ENCODE data around the gene TBX20. TPM values are rescaled to one million over a fixed set of nuclear protein-coding genes. Genes with fewer than 3 reads are reported as not detected.
"Not testable (repeated sequence)": the region's sequence is repeated elsewhere in the genome, so short reads cannot be mapped to it uniquely, and the experiment has no call there.

Gene TBX20
- total and polyA plus RNA-seq, 9 of the 15 experiments (the other 6 are each of a cell fraction or from before 2014, with no cell fraction given), result not detected

- ATAC-seq; in situ Hi-C loops (cut with MboI); H3K9me3 ChIP-seq (replicated peaks; ENCODE audit: control insufficient read depth, insufficient read depth, low read depth, low read length); H3K4me2 ChIP-seq (ENCODE audit: insufficient read depth, low read length); H3K27ac ChIP-seq (ENCODE audit: extremely low read depth, low read depth, low read length); BruUV-seq (replicated peaks); H4K20me1 ChIP-seq (replicated peaks; ENCODE audit: control insufficient read depth, insufficient read depth, low read length); FAIRE-seq; DNase-seq (ENCODE audit: extremely low read depth in 1 of 4, low spot score in 3 of 4); H3K79me2 ChIP-seq (ENCODE audit: control insufficient read depth, insufficient read depth, low read length); intact Hi-C loops (cut with micrococcal nuclease); CTCF ChIA-PET (ENCODE audit: low intra/inter-chr PET ratio); H3K4me1 ChIP-seq (replicated peaks in 1 of 2; ENCODE audit: control insufficient read depth in 2 of 2, insufficient read depth in 2 of 2, low read length in 2 of 2); H3K9ac ChIP-seq (ENCODE audit: insufficient read depth in 1 of 2, low read depth in 2 of 2, low read length in 2 of 2); H3K27me3 ChIP-seq (ENCODE audit: control insufficient read depth in 2 of 2, insufficient read depth in 2 of 2, low read length in 2 of 2); H3K36me3 ChIP-seq (ENCODE audit: control insufficient read depth, insufficient read depth, low read length); H3K9me1 ChIP-seq (ENCODE audit: control insufficient read depth, insufficient read depth, low read length); POLR2A ChIA-PET; H3K4me3 ChIP-seq; H2AFZ ChIP-seq (ENCODE audit: low read depth, low read length): not testable (repeated sequence)
- 0% methylated on average over 4 of the region's 4 CpGs for WGBS (ENCODE audit: insufficient coverage, low coverage, missing lambda C conversion rate)
Measured at GRCh38 chr7:35172131-35172530, 81.8 kb downstream of the TBX20 start.

- POLR2A ChIA-PET; H3K9ac ChIP-seq (ENCODE audit: insufficient read depth in 1 of 2, low read depth in 2 of 2, low read length in 2 of 2); H4K20me1 ChIP-seq (replicated peaks; ENCODE audit: control insufficient read depth, insufficient read depth, low read length); H3K27ac ChIP-seq (ENCODE audit: extremely low read depth, low read depth, low read length); in situ Hi-C loops (cut with MboI); BruUV-seq (replicated peaks); H3K79me2 ChIP-seq (ENCODE audit: control insufficient read depth, insufficient read depth, low read length); intact Hi-C loops (cut with micrococcal nuclease); ATAC-seq; H3K4me2 ChIP-seq (ENCODE audit: insufficient read depth, low read length); H2AFZ ChIP-seq (ENCODE audit: low read depth, low read length); H3K9me1 ChIP-seq (ENCODE audit: control insufficient read depth, insufficient read depth, low read length); CTCF ChIA-PET (ENCODE audit: low intra/inter-chr PET ratio); FAIRE-seq; H3K4me1 ChIP-seq (replicated peaks in 1 of 2; ENCODE audit: control insufficient read depth in 2 of 2, insufficient read depth in 2 of 2, low read length in 2 of 2); H3K4me3 ChIP-seq; H3K27me3 ChIP-seq (ENCODE audit: control insufficient read depth in 2 of 2, insufficient read depth in 2 of 2, low read length in 2 of 2); H3K36me3 ChIP-seq (ENCODE audit: control insufficient read depth, insufficient read depth, low read length); H3K9me3 ChIP-seq (replicated peaks; ENCODE audit: control insufficient read depth, insufficient read depth, low read depth, low read length); DNase-seq (ENCODE audit: extremely low read depth in 1 of 4, low spot score in 3 of 4): not testable (repeated sequence)
Measured at GRCh38 chr7:35167658-35168057, 86.2 kb downstream of the TBX20 start.

GRCh38 chr7:35167158-35167557 is 86.7 kb downstream of the TBX20 start:
- FAIRE-seq; H3K27ac ChIP-seq (ENCODE audit: extremely low read depth, low read depth, low read length); H3K36me3 ChIP-seq (ENCODE audit: control insufficient read depth, insufficient read depth, low read length); H3K9ac ChIP-seq (ENCODE audit: insufficient read depth in 1 of 2, low read depth in 2 of 2, low read length in 2 of 2); in situ Hi-C loops (cut with MboI); POLR2A ChIA-PET; H3K79me2 ChIP-seq (ENCODE audit: control insufficient read depth, insufficient read depth, low read length); H2AFZ ChIP-seq (ENCODE audit: low read depth, low read length); H3K27me3 ChIP-seq (ENCODE audit: control insufficient read depth in 2 of 2, insufficient read depth in 2 of 2, low read length in 2 of 2); ATAC-seq; BruUV-seq (replicated peaks); CTCF ChIA-PET (ENCODE audit: low intra/inter-chr PET ratio); H3K4me3 ChIP-seq; DNase-seq (ENCODE audit: extremely low read depth in 1 of 4, low spot score in 3 of 4); H3K4me2 ChIP-seq (ENCODE audit: insufficient read depth, low read length); H3K9me3 ChIP-seq (replicated peaks; ENCODE audit: control insufficient read depth, insufficient read depth, low read depth, low read length); H4K20me1 ChIP-seq (replicated peaks; ENCODE audit: control insufficient read depth, insufficient read depth, low read length); intact Hi-C loops (cut with micrococcal nuclease); H3K9me1 ChIP-seq (ENCODE audit: control insufficient read depth, insufficient read depth, low read length); H3K4me1 ChIP-seq (replicated peaks in 1 of 2; ENCODE audit: control insufficient read depth in 2 of 2, insufficient read depth in 2 of 2, low read length in 2 of 2): not testable (repeated sequence)
- 11% methylated on average over 1 of the region's 1 CpG for WGBS (ENCODE audit: insufficient coverage, low coverage, missing lambda C conversion rate)

All from K562 (cell line).